Skeletal muscle tissue (tissue), 4 donors: ENCODE measurements around the gene KAT8. TPM values are rescaled to one million over a fixed set of nuclear protein-coding genes. Genes with fewer than 3 reads are reported as not detected.

Source experiments
- H3K27ac ChIP-seq: one replicate; pipeline ENCODE4 v1.7.0; 2013; ENCODE audit warnings: mild to moderate bottlenecking, low read depth, low read length, inconsistent platforms
- H3K27me3 ChIP-seq, 3 donors: one replicate each; pipeline ENCODE4 v1.7.0; 2013; ENCODE audit warnings: low read length in 3 of 3; ENCODE audit not compliant: control insufficient read depth in 3 of 3, insufficient read depth in 3 of 3
- H3K36me3 ChIP-seq, 3 donors: one replicate each; pipeline ENCODE4 v1.7.0; 2013; ENCODE audit warnings: low read length in 3 of 3; ENCODE audit not compliant: control insufficient read depth in 3 of 3, insufficient read depth in 3 of 3
- H3K4me1 ChIP-seq, 3 donors: one replicate each; pipeline ENCODE4 v1.7.0; 2013; ENCODE audit warnings: low read length in 3 of 3, mild to moderate bottlenecking in 3 of 3; ENCODE audit not compliant: control insufficient read depth in 3 of 3, insufficient read depth in 3 of 3
- H3K4me3 ChIP-seq, 3 donors: one replicate each; pipeline ENCODE4 v1.7.0; 2013; ENCODE audit warnings: low read length in 3 of 3
- H3K9ac ChIP-seq, 3 donors: one replicate each; pipeline ENCODE4 v1.7.0; 2013; ENCODE audit warnings: low read length in 3 of 3, mild to moderate bottlenecking in 3 of 3, moderate library complexity in 2 of 3, low read depth in 1 of 3
- H3K9me3 ChIP-seq, 3 donors: one replicate each; pipeline ENCODE4 v1.7.0; 2013; ENCODE audit warnings: low read length in 3 of 3; ENCODE audit not compliant: control insufficient read depth in 3 of 3
- total RNA-seq: library from RNA; depleted of rRNA; stranded (reverse); fragments of >200 nt; gene quantifications from one replicate; pipeline ENCODE4 v1.2.3, GENCODE V29; 2014
- donor health status: Osteomylitis.

The KAT8 gene
- total RNA-seq, 1 donor from 2014 or later = 43.3 TPM

DNA sequence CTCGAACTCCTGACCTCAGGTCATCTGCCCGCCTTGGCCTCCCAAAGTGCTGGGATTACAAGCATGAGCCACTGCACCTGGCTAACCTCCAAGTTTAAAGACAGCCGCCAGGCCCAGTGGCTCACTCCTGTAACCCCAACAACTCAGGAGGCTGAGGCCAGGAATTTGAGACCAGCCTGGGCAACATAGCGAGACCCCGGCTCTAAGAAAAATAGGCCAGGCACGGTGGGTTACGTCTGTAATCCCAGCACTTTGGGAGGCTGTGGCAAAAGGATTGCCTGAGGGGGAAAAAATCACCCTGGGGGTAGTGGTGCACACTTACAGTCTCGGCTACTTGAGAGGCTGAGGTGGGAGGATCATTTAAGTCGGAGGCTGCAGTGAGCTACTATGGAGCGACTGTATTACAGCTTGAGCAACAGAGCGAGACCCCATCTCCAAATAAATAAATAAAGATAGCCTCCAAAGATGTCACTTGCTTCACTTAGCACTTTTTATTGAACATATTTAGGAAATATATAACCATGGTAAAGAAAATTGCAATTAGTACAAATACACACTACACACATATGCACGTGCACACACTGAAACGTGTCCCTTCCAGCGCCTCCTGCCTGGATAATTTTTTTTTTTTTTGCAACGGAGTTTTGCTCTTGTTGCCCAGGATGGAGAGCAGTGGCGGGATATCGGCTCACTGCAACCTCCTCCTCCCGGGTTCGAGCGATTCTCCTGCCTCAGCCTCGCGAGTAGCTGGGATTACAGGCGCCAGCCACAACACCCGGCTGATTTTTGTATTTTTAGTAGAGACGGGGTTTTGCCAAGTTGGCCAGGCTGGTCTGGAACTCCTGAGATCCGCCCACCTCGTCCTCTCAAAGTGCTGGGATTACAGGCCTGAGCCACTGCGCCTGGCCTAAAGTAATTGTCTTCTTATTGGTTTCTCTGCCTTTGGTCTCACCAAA is 10.7 kb upstream of the KAT8 start:
- peaks cover 28 to 37% (median 30%) of the 10 kb centered on the region in 3 donors for H3K4me1 ChIP-seq
- no peak overlapping the region for H3K4me3 ChIP-seq
- H3K36me3 ChIP-seq = peaks cover 26% of the 10 kb centered on the region in 3 donors
- H3K27ac ChIP-seq = no peak overlapping the region
- H3K9ac ChIP-seq = peak overlapping the region in 1 of 3 donors; percentile 99
- H3K27me3 ChIP-seq = no peaks in the 10 kb centered on the region
- no peaks in the 10 kb centered on the region for H3K9me3 ChIP-seq

DNA sequence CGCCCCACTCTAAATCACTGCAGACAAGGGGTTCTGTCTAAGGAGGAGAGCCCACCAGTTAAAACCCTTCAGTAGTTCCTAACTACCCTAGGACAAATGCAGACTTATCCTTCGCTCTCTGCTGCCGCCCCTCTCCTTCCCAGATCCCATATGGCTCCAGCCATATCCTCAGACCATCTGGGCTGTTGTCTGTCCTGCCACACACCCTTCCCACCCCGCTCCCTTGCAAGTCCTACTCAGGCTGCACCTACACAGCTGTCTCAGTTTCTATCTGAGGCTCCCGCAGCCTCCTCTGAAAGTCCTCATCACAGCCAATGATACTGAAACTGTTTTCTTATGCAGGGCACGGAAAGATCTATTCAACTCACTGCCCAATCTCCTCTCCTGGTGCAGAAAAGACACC is 10.0 kb upstream of the KAT8 start:
- no peak overlapping the region for H3K4me3 ChIP-seq

DNA sequence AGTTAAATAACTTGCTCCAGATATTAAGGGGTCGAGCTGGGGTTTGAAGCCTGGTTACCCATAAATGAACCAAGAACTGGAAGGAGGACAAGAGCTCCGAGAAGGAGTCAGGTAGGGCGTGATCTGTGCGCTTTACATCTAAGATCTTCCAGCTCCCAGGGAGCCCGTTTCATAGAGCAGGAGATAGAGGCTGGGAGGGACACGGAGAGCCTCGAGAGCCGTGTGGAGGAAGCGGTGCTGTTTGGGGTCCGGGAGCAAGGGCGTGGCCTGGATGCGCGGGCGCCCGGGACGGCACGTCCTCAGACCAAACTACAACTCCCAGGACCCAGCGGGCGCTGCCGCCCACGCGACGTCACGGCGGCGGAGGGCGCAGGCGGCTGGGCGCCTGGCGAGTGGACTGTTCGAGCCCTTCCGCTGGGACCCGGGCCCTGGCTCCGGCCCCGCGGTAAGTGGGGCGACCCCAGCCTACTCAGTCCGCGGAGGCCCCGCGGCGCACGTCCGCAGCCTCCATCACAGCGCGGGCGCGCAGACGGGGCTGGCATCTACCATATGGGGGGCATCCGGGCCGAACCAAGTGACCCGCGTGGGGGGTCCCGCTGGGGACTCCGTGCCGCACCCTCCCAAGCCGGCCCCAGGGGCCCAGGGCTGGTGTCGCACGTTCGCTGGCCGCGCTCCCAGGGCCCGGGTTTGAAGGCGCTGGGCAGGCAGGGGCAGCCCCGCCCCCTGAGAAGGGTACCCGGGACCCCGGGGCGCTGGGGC is 9.2 kb upstream of the KAT8 start, which contains the start of gene BCKDK:
Gene BCKDK, plus strand, starts transcription at position 352 of the 759 bp plus-strand sequence. CDS start 838 bp downstream, outside the sequence.
- no peaks in the 10 kb centered on the region for H3K27me3 ChIP-seq
- H3K36me3 ChIP-seq = peaks cover 33 to 34% (median 34%) of the 10 kb centered on the region in 3 donors
- no peaks in the 10 kb centered on the region for H3K9me3 ChIP-seq
- peak within 1 kb of the TSS; percentile 87 for H3K27ac ChIP-seq
- H3K4me3 ChIP-seq = peak within 1 kb of the TSS; percentile 64 to 84 (median 84)
- peak within 1 kb of the TSS; percentile 89 to 99 (median 95) for H3K9ac ChIP-seq
- H3K4me1 ChIP-seq = peaks cover 42 to 51% (median 44%) of the 10 kb centered on the region in 3 donors

More for the DNA sequence above, 10.0 kb upstream of the KAT8 start:
- H3K27me3 ChIP-seq = no peaks in the 10 kb centered on the region
- peaks cover 34 to 44% (median 37%) of the 10 kb centered on the region in 3 donors for H3K4me1 ChIP-seq
- no peaks in the 10 kb centered on the region for H3K9me3 ChIP-seq
- peaks cover 33% of the 10 kb centered on the region in 3 donors for H3K36me3 ChIP-seq
- H3K27ac ChIP-seq = no peak overlapping the region
- H3K9ac ChIP-seq = peak overlapping the region in 2 of 3 donors; percentile 24 to 99

DNA sequence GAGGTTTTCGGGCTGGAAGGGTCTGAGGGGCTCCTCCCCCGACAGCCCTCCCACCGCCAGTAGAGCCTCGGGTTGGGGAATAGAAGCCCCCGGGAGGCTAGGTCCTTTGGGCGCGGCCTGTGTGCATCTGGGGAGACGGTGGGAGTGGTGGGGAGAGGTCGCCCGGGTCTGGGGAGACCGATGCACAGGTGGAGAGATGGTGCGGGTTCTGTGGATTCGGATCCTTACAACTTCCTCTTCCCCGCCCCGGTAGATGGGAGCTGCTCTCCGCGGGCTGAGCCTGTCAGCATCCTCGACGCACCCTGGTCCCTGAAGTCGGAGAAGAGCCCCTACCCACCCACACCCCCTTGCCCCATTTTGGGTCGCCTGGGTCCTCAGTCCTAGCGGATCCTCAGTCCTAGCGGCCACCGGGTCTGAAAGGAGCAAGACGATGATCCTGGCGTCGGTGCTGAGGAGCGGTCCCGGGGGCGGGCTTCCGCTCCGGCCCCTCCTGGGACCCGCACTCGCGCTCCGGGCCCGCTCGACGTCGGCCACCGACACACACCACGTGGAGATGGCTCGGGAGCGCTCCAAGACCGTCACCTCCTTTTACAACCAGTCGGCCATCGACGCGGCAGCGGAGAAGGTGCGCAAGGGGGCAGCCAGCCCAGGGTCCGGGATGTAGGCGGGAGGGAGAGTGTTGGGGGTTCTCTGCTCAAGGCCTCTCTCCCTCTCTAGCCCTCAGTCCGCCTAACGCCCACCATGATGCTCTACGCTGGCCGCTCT is 8.5 kb upstream of the KAT8 start:
- Histone ChIP-seq H3K4me1 (peaks cover 50 to 59% (median 52%) of the 10 kb centered on the region in 3 donors), H3K4me3 (peak overlapping the region; percentile 64 to 84 (median 84)), H3K27me3 (no peaks in the 10 kb centered on the region), H3K27ac (peak overlapping the region; percentile 87), H3K9me3 (no peaks in the 10 kb centered on the region), H3K9ac (peak overlapping the region; percentile 89 to 99 (median 95)), H3K36me3 (peaks cover 33 to 34% (median 34%) of the 10 kb centered on the region in 3 donors)

DNA sequence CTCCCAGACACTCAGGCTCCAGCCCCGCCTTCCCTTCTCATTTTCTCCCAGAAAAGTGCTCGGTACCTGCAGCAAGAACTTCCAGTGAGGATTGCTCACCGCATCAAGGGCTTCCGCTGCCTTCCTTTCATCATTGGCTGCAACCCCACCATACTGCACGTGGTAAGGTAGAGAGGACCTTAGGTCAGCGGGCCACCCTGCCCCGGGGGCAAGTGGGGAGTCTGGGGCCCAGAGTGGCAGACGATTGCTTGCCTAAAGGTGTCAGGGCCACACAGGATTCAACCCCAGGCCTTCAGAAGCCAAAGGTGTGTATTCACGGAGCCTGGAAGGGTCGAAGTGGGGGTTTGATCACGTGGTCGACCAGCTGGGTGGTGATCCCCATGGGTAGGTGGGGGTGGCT is 7.8 kb upstream of the KAT8 start:
- Histone ChIP-seq H3K4me1 (peaks cover 50 to 59% (median 56%) of the 10 kb centered on the region in 3 donors), H3K27me3 (no peaks in the 10 kb centered on the region), H3K4me3 (peak overlapping the region; percentile 64 to 84 (median 84)), H3K27ac (peak overlapping the region; percentile 87), H3K9me3 (no peaks in the 10 kb centered on the region), H3K9ac (peak overlapping the region in 1 of 3 donors; percentile 99), H3K36me3 (peaks cover 33 to 34% (median 34%) of the 10 kb centered on the region in 3 donors)

DNA sequence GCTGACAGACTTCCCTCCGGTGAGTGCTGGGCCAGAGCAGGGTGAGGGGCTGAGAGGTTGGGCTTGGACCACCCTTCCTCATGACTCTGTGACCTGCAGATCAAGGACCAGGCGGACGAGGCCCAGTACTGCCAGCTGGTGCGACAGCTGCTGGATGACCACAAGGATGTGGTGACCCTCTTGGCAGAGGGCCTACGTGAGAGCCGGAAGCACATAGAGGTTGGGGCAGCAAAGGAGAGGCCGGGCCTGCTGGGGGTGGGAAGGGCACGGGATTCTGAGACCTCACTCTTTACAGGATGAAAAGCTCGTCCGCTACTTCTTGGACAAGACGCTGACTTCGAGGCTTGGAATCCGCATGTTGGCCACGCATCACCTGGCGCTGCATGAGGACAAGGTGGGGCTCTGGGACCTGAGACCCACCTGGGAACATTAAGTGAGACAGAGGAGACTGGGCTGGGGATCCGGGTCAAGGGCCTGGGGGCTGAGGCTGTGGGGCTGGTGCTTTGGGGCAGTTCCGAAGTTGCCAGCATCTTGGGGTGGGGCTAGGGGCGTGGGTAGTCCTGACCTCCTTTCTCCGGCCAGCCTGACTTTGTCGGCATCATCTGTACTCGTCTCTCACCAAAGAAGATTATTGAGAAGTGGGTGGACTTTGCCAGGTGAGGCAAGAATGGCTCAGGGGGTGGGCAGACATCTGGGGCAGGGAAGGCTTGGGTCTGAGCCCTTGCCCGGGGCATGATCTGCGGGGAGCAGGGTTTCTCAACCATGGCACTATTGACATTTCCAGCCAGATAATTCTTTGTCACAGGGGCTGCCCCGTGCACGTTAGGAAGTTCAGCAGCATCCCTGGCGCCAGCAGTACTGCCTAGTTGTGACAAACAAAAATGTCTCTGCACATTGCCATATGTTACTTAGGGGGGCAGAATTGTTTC is 7.1 kb upstream of the KAT8 start:
- Histone ChIP-seq H3K4me3 (peak overlapping the region in 1 of 3 donors; percentile 29), H3K4me1 (peaks cover 50 to 59% (median 57%) of the 10 kb centered on the region in 3 donors), H3K9me3 (no peaks in the 10 kb centered on the region), H3K27ac (peak overlapping the region; percentile 87), H3K27me3 (no peaks in the 10 kb centered on the region), H3K36me3 (peaks cover 33 to 34% (median 34%) of the 10 kb centered on the region in 3 donors), H3K9ac (peak overlapping the region in 1 of 3 donors; percentile 99)

DNA sequence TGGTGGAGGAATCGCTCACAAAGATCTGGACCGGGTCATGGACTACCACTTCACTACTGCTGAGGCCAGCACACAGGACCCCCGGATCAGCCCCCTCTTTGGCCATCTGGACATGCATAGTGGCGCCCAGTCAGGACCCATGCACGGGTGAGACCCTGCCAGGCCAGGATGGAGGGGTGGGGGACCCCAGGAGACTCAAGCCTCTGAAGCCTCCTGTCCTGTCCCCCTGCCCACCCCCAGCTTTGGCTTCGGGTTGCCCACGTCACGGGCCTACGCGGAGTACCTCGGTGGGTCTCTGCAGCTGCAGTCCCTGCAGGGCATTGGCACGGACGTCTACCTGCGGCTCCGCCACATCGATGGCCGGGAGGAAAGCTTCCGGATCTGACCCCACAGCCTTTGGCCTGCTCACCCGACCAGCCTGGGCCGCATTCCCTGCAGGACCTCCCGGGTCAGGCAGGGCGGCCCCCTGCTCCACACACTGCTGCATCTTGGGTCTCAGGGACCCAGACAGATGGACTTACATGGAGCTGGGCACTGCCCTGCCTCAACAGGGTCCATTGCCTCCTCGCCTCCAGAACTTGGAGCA is 5.5 kb upstream of the KAT8 start:
- peak overlapping the region; percentile 78 for H3K27ac ChIP-seq
- peaks cover 33 to 34% (median 34%) of the 10 kb centered on the region in 3 donors for H3K36me3 ChIP-seq
- H3K4me3 ChIP-seq = peak overlapping the region in 2 of 3 donors; percentile 3 to 41
- no peaks in the 10 kb centered on the region for H3K9me3 ChIP-seq
- peaks cover 46 to 57% (median 56%) of the 10 kb centered on the region in 3 donors for H3K4me1 ChIP-seq
- no peaks in the 10 kb centered on the region for H3K27me3 ChIP-seq
- peak overlapping the region in 2 of 3 donors; percentile 43 to 74 for H3K9ac ChIP-seq

DNA sequence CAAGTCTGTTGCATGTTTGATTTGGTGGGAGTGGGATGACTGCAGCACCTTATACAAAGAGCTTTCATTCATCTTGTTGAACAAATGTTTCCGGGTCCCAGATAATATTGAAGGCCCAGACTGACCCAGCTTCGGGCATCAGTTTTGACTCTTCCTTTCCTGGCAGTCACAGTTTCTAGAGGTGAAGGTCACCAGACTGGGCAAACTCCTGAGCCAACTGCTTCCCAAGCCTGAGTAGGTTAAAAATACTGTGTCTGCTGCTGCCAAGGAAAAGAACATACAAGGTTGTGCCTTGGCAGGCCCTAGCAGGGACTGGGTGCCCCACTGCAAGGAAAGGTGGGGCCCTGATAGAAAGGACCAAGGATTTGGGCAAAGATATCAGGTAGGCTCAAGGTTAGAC is 4.8 kb upstream of the KAT8 start:
- Histone ChIP-seq H3K4me1 (peaks cover 42 to 56% (median 54%) of the 10 kb centered on the region in 3 donors), H3K9me3 (no peaks in the 10 kb centered on the region), H3K9ac (peak overlapping the region; percentile 23 to 79 (median 76)), H3K36me3 (peaks cover 33 to 34% (median 34%) of the 10 kb centered on the region in 3 donors), H3K27me3 (no peaks in the 10 kb centered on the region), H3K27ac (peak overlapping the region; percentile 78), H3K4me3 (peak overlapping the region in 2 of 3 donors; percentile 3 to 41)
